ENCODE results near the gene AGAP2. TPM values are rescaled to one million over a fixed set of nuclear protein-coding genes. Genes with fewer than 3 reads are reported as not detected.
"Not testable (repeated sequence)": the region's sequence is repeated elsewhere in the genome, so short reads cannot be mapped to it uniquely, and the experiment has no call there.

The AGAP2 gene

GRCh38 chr12:57679697-57680096, 58.8 kb downstream of the AGAP2 start:
- TF ChIP-seq SPI1 (IDR thresholded peaks at IDR 0.05; ENCODE audit: borderline replicate concordance, low read depth) (no peak), POLR2AphosphoS5 (IDR thresholded peaks at IDR 0.05; ENCODE audit: low read depth) (no peak), REST (IDR thresholded peaks at IDR 0.05; ENCODE audit: insufficient replicate concordance, low read depth) (no peak), GABPA (IDR thresholded peaks at IDR 0.05; ENCODE audit: low read depth) (no peak)
- TF ChIP-seq, protein P1, sequence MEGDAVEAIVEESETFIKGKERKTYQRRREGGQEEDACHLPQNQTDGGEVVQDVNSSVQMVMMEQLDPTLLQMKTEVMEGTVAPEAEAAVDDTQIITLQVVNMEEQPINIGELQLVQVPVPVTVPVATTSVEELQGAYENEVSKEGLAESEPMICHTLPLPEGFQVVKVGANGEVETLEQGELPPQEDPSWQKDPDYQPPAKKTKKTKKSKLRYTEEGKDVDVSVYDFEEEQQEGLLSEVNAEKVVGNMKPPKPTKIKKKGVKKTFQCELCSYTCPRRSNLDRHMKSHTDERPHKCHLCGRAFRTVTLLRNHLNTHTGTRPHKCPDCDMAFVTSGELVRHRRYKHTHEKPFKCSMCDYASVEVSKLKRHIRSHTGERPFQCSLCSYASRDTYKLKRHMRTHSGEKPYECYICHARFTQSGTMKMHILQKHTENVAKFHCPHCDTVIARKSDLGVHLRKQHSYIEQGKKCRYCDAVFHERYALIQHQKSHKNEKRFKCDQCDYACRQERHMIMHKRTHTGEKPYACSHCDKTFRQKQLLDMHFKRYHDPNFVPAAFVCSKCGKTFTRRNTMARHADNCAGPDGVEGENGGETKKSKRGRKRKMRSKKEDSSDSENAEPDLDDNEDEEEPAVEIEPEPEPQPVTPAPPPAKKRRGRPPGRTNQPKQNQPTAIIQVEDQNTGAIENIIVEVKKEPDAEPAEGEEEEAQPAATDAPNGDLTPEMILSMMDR (IDR thresholded peaks at IDR 0.05; ENCODE audit: insufficient read depth, low read length), result no peak
- no peak for DNase-seq (ENCODE audit: low read depth in 1 of 2, low spot score in 1 of 2)
- Histone ChIP-seq H3K4me3 (replicated peaks; ENCODE audit: insufficient read depth, low read length) (no peak overlapping the region), H3K27me3 (ENCODE audit: insufficient read depth, poor library complexity, severe bottlenecking) (no peaks in the 10 kb centered on the region), H3K27ac (replicated peaks) (no peak overlapping the region)

DNA sequence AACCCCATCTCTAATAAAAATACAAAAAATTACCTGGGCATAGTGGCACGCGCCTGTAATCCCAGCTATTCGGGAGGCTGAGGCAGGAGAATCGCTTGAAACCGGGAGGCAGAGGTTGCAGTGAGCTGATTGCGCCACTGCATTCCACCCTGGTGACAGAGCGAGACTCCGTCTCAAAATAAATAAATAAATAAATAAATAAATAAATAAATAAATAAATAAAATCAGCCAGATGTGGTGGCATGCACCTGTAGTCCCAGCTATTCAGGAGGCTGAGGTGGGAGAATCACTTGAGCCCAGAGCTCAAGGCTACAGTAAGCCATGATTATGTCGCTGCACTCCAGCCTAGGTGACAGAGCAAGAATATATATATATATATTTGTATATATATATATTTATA, 60.6 kb downstream of the AGAP2 start:
- H3K27me3 ChIP-seq (ENCODE audit: insufficient read depth, poor library complexity, severe bottlenecking); DNase-seq (ENCODE audit: low read depth in 1 of 2, low spot score in 1 of 2); H3K4me3 ChIP-seq (replicated peaks; ENCODE audit: insufficient read depth, low read length); H3K27ac ChIP-seq (replicated peaks): not testable (repeated sequence)

- Histone ChIP-seq H3K4me3 (replicated peaks; ENCODE audit: insufficient read depth, low read length) (no peak overlapping the region), H3K27me3 (ENCODE audit: insufficient read depth, poor library complexity, severe bottlenecking) (no peaks in the 10 kb centered on the region), H3K27ac (replicated peaks) (no peak overlapping the region)
- DNase-seq (ENCODE audit: low read depth in 1 of 2, low spot score in 1 of 2), result no peak
- TF ChIP-seq, protein P1 (IDR thresholded peaks at IDR 0.05; ENCODE audit: insufficient read depth, low read length), result no peak
- no peak for TF ChIP-seq SPI1 (IDR thresholded peaks at IDR 0.05; ENCODE audit: borderline replicate concordance, low read depth)
- no peak for TF ChIP-seq GABPA (IDR thresholded peaks at IDR 0.05; ENCODE audit: low read depth)
- no peak for TF ChIP-seq REST (IDR thresholded peaks at IDR 0.05; ENCODE audit: insufficient replicate concordance, low read depth)
- TF ChIP-seq POLR2AphosphoS5 (IDR thresholded peaks at IDR 0.05; ENCODE audit: low read depth), result no peak
Measured at GRCh38 chr12:57674691-57675090, 63.9 kb downstream of the AGAP2 start.

Small RNAs within 50 kb of the gene (microRNA-seq; reads per million reads assigned to microRNA genes)
- gene MIR6759, result not detected

Measured in HL-60 (cell line).